DND-41 (cell line): ENCODE measurements around the gene F7.

ENCODE experiments used
- ATAC-seq: fragments of 200-7000 bp; cut with Tn5 transposase; 3 replicates; pipeline ENCODE4 v1.9.1; 2021; ENCODE audit warnings: low read depth; ENCODE audit not compliant: insufficient read depth
- DNase-seq: peaks from one replicate; pipeline ENCODE4 v3.0.0-alpha.2; 2020
- H2AFZ ChIP-seq: 2 replicates; pipeline ENCODE4 v1.6.0; 2012; ENCODE audit warnings: low read depth, low read length
- H3K27ac ChIP-seq: 2 replicates; pipeline ENCODE4 v1.5.1; 2012; ENCODE audit warnings: low read length, inconsistent platforms
- H3K27me3 ChIP-seq: fragments of 200-600 bp; sonication (generic); 2 replicates; pipeline ENCODE4 v1.6.0; 2012; ENCODE audit warnings: low read length, mild to moderate bottlenecking, inconsistent platforms; ENCODE audit not compliant: insufficient read depth, poor library complexity
- H3K36me3 ChIP-seq: 2 replicates; pipeline ENCODE4 v1.5.1; 2012; ENCODE audit warnings: low read length, inconsistent platforms; ENCODE audit not compliant: insufficient read depth
- H3K4me1 ChIP-seq: 2 replicates; pipeline ENCODE4 v1.5.1; 2012; ENCODE audit warnings: mild to moderate bottlenecking, low read length; ENCODE audit not compliant: insufficient read depth
- H3K4me2 ChIP-seq: 2 replicates; pipeline ENCODE4 v1.6.0; 2012; ENCODE audit warnings: mild to moderate bottlenecking, moderate library complexity, low read length, inconsistent platforms; ENCODE audit not compliant: insufficient read depth
- H3K4me3 ChIP-seq, 2 experiments: fragments of 200-600 bp in 1 of 2; shearing (Covaris generic) in 1 of 2; 2 replicates each; pipeline ENCODE4 v1.5.1; 2012 to 2016; ENCODE audit warnings: inconsistent platforms in 2 of 2, low read length in 2 of 2, mild to moderate bottlenecking in 2 of 2, low read depth in 1 of 2, moderate library complexity in 1 of 2
- H3K79me2 ChIP-seq: 2 replicates; pipeline ENCODE4 v1.6.0; 2012; ENCODE audit warnings: low read length, inconsistent platforms; ENCODE audit not compliant: insufficient read depth
- H3K9ac ChIP-seq: 2 replicates; pipeline ENCODE4 v1.6.0; 2012; ENCODE audit warnings: low read depth, mild to moderate bottlenecking, inconsistent platforms, low read length, moderate library complexity
- H3K9me3 ChIP-seq: 2 replicates; pipeline ENCODE4 v1.5.1; 2012; ENCODE audit warnings: low read length, moderate library complexity, mild to moderate bottlenecking, inconsistent platforms; ENCODE audit not compliant: insufficient read depth, severe bottlenecking
- H4K20me1 ChIP-seq: 2 replicates; pipeline ENCODE4 v1.6.0; 2012; ENCODE audit warnings: low read length; ENCODE audit not compliant: insufficient read depth
- EZH2 ChIP-seq: IDR thresholded peaks from 3 replicates; pipeline ENCODE4 v1.6.1; 2012; ENCODE audit warnings: borderline replicate concordance, low read depth, mild to moderate bottlenecking, moderate library complexity, low read length, inconsistent platforms; ENCODE audit not compliant: severe bottlenecking
- TF ChIP-seq, protein P1 (sequence below): IDR thresholded peaks from 2 replicates; pipeline ENCODE4 v1.5.1; 2012; ENCODE audit warnings: borderline replicate concordance, low read length, moderate library complexity, mild to moderate bottlenecking; ENCODE audit not compliant: poor library complexity, severe bottlenecking; ENCODE audit errors: extremely low read depth

The F7 gene

DNA sequence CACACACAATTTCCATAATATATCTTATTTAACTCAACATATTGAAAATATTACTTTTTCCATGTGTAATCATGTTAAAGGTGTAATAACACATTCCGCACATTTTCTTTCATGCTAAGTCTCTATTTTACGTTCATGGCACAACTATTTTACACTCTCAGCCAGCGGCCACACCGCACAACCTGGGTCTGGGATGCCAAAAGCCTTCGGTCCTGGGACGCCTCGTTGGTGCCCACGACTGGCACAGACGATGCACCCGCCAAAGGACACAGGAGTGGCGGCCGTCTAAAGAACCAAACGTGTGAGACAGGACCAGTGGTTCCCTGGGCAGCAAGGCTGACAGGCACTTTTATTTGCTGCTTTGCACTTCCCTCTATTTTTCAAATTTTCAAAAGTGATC lies 42.8 kb downstream of the F7 start:
- no peak overlapping the region for H3K9ac ChIP-seq
- H3K4me1 ChIP-seq, result peaks cover 10% of the 10 kb centered on the region
- H3K79me2 ChIP-seq, result no peaks in the 10 kb centered on the region
- H3K36me3 ChIP-seq, result no peaks in the 10 kb centered on the region
- no peak overlapping the region for H3K4me3 ChIP-seq
- H4K20me1 ChIP-seq, result no peaks in the 10 kb centered on the region; the same call in 1 of the 2 replicates
- H3K27me3 ChIP-seq, result no peaks in the 10 kb centered on the region
- H3K27ac ChIP-seq, result no peak overlapping the region
- H3K4me2 ChIP-seq, result no peak overlapping the region
- ATAC-seq (no peak), DNase-seq (no peak)
- no peaks in the 10 kb centered on the region for H3K9me3 ChIP-seq
- no peak overlapping the region for H2AFZ ChIP-seq
- no peak for TF ChIP-seq EZH2
- TF ChIP-seq, protein P1, sequence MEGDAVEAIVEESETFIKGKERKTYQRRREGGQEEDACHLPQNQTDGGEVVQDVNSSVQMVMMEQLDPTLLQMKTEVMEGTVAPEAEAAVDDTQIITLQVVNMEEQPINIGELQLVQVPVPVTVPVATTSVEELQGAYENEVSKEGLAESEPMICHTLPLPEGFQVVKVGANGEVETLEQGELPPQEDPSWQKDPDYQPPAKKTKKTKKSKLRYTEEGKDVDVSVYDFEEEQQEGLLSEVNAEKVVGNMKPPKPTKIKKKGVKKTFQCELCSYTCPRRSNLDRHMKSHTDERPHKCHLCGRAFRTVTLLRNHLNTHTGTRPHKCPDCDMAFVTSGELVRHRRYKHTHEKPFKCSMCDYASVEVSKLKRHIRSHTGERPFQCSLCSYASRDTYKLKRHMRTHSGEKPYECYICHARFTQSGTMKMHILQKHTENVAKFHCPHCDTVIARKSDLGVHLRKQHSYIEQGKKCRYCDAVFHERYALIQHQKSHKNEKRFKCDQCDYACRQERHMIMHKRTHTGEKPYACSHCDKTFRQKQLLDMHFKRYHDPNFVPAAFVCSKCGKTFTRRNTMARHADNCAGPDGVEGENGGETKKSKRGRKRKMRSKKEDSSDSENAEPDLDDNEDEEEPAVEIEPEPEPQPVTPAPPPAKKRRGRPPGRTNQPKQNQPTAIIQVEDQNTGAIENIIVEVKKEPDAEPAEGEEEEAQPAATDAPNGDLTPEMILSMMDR, result no peak

GRCh38 chr13:113148940-113149503 lies 43.4 kb downstream of the F7 start:
- no peak overlapping the region for H2AFZ ChIP-seq
- no peak overlapping the region for H3K4me3 ChIP-seq
- H3K4me2 ChIP-seq, result no peak overlapping the region
- no peaks in the 10 kb centered on the region for H3K36me3 ChIP-seq
- no peaks in the 10 kb centered on the region for H3K9me3 ChIP-seq
- H3K9ac ChIP-seq, result no peak overlapping the region
- H3K27ac ChIP-seq, result no peak overlapping the region
- H4K20me1 ChIP-seq, result no peaks in the 10 kb centered on the region; the same call in 1 of the 2 replicates
- ATAC-seq (no peak), DNase-seq (no peak)
- H3K27me3 ChIP-seq, result no peaks in the 10 kb centered on the region
- TF ChIP-seq, protein P1, result no peak
- TF ChIP-seq EZH2, result no peak
- H3K4me1 ChIP-seq, result peaks cover 14% of the 10 kb centered on the region
- no peaks in the 10 kb centered on the region for H3K79me2 ChIP-seq

DNA sequence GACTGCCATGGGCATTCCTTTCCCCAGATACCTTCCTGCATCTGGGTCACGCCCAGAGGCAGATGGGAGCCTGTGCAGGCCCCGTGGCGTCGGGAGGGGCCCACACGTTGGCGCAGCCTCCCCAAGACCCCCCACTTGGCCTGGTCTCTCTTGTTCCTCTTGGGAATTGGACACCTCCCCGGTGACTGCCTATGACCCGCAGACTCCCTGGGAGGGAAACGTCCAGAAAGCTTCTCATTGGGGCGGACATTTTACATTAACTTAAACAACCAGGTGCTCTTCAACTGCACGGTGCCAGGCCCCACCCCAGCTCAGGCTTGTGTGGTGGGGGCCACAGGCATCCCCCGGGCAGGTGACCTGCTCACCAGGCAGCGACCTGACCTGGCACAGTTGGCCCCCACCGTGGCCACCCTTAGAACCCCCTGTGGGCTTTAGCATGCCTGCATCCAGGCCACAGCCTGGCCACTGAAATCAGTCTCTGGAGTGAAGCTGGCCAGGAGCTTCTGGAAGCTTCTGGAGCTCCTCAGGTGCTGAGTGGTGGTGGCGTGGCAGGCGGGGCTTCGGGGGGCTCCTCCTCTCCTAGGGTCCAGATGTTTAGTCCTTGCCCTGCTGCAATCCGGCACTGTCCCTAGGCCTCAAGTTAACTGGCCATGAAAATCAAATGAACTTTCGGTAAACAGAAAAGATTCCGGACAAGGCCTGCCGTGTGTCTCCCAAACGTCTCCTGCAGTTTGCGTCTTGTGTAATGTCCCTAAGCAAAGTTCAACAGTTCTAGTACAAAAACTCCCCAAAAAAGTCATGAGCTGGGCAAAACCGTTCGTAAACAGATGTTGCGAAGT lies 44.3 kb downstream of the F7 start:
- DNase-seq (no peak), ATAC-seq (no peak)
- H2AFZ ChIP-seq, result no peak overlapping the region
- H3K4me2 ChIP-seq, result no peak overlapping the region
- no peak overlapping the region for H3K27ac ChIP-seq
- H3K79me2 ChIP-seq, result no peaks in the 10 kb centered on the region
- TF ChIP-seq EZH2, result no peak
- TF ChIP-seq, protein P1, result no peak
- no peaks in the 10 kb centered on the region; the same call in 1 of the 2 replicates for H4K20me1 ChIP-seq
- no peaks in the 10 kb centered on the region for H3K36me3 ChIP-seq
- H3K4me1 ChIP-seq, result peaks cover 20% of the 10 kb centered on the region
- H3K9me3 ChIP-seq, result no peaks in the 10 kb centered on the region
- no peak overlapping the region for H3K4me3 ChIP-seq
- no peak overlapping the region for H3K9ac ChIP-seq
- no peaks in the 10 kb centered on the region for H3K27me3 ChIP-seq
